Activated CD8-positive, alpha-beta memory T cell treated with anti-CD3 and anti-CD28 coated beads for 1 hour (primary cell): ENCODE data around the gene HLA-DMA.
A peak's percentile ranks its signal among the peaks of the same experiment; 100 is the strongest.

ENCODE experiments used
- DNase-seq, 2 donors: peaks; one replicate each; pipeline ENCODE4 v3.0.0-alpha.2; 2020; ENCODE audit warnings: low read depth in 1 of 2; ENCODE audit errors: extremely low read depth in 1 of 2

The HLA-DMA gene

GRCh38 chr6:32952817-32953739, at the start of gene HLA-DMA:
Gene HLA-DMA, minus strand, starts transcription at chr6:32953097. Its CDS starts 61 bp downstream, at chr6:32953036.
- DNase-seq, result no peak

GRCh38 chr6:33001685-33002084, 48.8 kb upstream of the HLA-DMA start:
- DNase-seq, result no peak

GRCh38 chr6:33000055-33000454, 47.2 kb upstream of the HLA-DMA start:
- DNase-seq, result no peak

GRCh38 chr6:32995448-32995847, 42.6 kb upstream of the HLA-DMA start:
- DNase-seq, result no peak

- no peak for DNase-seq
Measured at GRCh38 chr6:32993363-32993973, 40.6 kb upstream of the HLA-DMA start.

- no peak for DNase-seq
Measured at GRCh38 chr6:32991972-32992371, 39.1 kb upstream of the HLA-DMA start.

GRCh38 chr6:32989368-32989767, 36.5 kb upstream of the HLA-DMA start:
- DNase-seq, result no peak

- peak; percentile 78 to 88 for DNase-seq
Measured at GRCh38 chr6:32984622-32985389, 31.9 kb upstream of the HLA-DMA start.

- DNase-seq, result no peak
Measured at GRCh38 chr6:32983964-32984621, 31.2 kb upstream of the HLA-DMA start.

GRCh38 chr6:32983493-32983848, 30.6 kb upstream of the HLA-DMA start:
- DNase-seq, result no peak

- no peak for DNase-seq
Measured at GRCh38 chr6:32982702-32983492, 30.0 kb upstream of the HLA-DMA start.

- no peak for DNase-seq
Measured at GRCh38 chr6:32982084-32982701, 29.3 kb upstream of the HLA-DMA start.

- DNase-seq, result no peak
Measured at GRCh38 chr6:32980488-32981038, 27.7 kb upstream of the HLA-DMA start.

- no peak for DNase-seq
Measured at GRCh38 chr6:32979720-32980487, 27.0 kb upstream of the HLA-DMA start.

GRCh38 chr6:32977953-32978324, 25.0 kb upstream of the HLA-DMA start:
- no peak for DNase-seq

- no peak for DNase-seq
Measured at GRCh38 chr6:32977272-32977952, 24.5 kb upstream of the HLA-DMA start.

- no peak for DNase-seq
Measured at GRCh38 chr6:32976334-32977069, 23.6 kb upstream of the HLA-DMA start.

GRCh38 chr6:32975886-32976285, 23.0 kb upstream of the HLA-DMA start:
- no peak for DNase-seq
